ENCODE results near the gene TP53I11.

DNA sequence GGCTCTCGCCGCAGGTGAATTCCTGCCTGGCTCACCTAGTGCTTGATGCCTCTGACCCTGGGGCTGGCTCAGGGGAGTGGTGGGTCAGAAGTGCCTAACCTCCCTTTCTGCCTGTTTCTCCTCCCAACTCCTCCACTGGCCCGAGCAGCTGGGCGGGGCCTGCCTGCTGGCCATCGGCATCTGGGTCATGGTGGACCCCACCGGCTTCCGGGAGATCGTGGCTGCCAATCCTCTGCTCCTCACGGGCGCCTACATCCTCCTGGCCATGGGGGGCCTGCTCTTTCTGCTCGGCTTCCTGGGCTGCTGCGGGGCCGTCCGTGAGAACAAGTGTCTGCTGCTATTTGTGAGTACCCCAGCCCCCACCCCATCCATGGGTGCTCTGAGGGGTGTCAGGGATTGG lies 41.1 kb downstream of the TP53I11 start:
- TF ChIP-seq, protein P1, sequence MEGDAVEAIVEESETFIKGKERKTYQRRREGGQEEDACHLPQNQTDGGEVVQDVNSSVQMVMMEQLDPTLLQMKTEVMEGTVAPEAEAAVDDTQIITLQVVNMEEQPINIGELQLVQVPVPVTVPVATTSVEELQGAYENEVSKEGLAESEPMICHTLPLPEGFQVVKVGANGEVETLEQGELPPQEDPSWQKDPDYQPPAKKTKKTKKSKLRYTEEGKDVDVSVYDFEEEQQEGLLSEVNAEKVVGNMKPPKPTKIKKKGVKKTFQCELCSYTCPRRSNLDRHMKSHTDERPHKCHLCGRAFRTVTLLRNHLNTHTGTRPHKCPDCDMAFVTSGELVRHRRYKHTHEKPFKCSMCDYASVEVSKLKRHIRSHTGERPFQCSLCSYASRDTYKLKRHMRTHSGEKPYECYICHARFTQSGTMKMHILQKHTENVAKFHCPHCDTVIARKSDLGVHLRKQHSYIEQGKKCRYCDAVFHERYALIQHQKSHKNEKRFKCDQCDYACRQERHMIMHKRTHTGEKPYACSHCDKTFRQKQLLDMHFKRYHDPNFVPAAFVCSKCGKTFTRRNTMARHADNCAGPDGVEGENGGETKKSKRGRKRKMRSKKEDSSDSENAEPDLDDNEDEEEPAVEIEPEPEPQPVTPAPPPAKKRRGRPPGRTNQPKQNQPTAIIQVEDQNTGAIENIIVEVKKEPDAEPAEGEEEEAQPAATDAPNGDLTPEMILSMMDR (IDR thresholded peaks at IDR 0.05), result no peak
- TF ChIP-seq POLR2A (IDR thresholded peaks at IDR 0.05), result no peak

All from lower leg skin (tissue), 3 donors.